Trophoblast cell (in vitro differentiated cells and primary cell): ENCODE data around the gene ID3.
A peak's percentile ranks its signal among the peaks of the same experiment; 100 is the strongest.

Experiments used
- DNase-seq, 2 donors: peaks; one replicate each; pipeline ENCODE4 v3.0.0-alpha.2; 2016
- H2AFZ ChIP-seq: 2 replicates; pipeline ENCODE4 v1.6.1; 2013; ENCODE audit warnings: low read length, moderate library complexity, mild to moderate bottlenecking; ENCODE audit not compliant: insufficient read depth, poor library complexity
- H2AK5ac ChIP-seq: 2 replicates; pipeline ENCODE4 v1.6.1; 2013; ENCODE audit warnings: mild to moderate bottlenecking, low read length
- H2BK120ac ChIP-seq: 2 replicates; pipeline ENCODE4 v1.6.1; 2013; ENCODE audit warnings: low read length, mild to moderate bottlenecking, moderate library complexity; ENCODE audit not compliant: insufficient read depth, poor library complexity
- H2BK12ac ChIP-seq: 2 replicates; pipeline ENCODE4 v1.6.1; 2013; ENCODE audit warnings: mild to moderate bottlenecking, low read length, moderate library complexity
- H2BK5ac ChIP-seq: 2 replicates; pipeline ENCODE4 v1.6.1; 2013; ENCODE audit warnings: low read length, low read depth, moderate library complexity, mild to moderate bottlenecking; ENCODE audit not compliant: poor library complexity
- H3K14ac ChIP-seq: 2 replicates; pipeline ENCODE4 v1.6.1; 2013; ENCODE audit warnings: mild to moderate bottlenecking, low read length
- H3K18ac ChIP-seq: 2 replicates; pipeline ENCODE4 v1.6.1; 2013; ENCODE audit warnings: mild to moderate bottlenecking, low read length
- H3K23ac ChIP-seq: 2 replicates; pipeline ENCODE4 v1.6.1; 2013; ENCODE audit warnings: low read length
- H3K27ac ChIP-seq: 2 replicates; pipeline ENCODE4 v1.5.1; 2013; ENCODE audit warnings: low read depth, mild to moderate bottlenecking, inconsistent platforms, low read length, moderate library complexity
- H3K27me3 ChIP-seq: 2 replicates; pipeline ENCODE4 v1.6.1; 2013; ENCODE audit warnings: inconsistent platforms, mild to moderate bottlenecking, low read length, moderate library complexity; ENCODE audit not compliant: insufficient read depth
- H3K36me3 ChIP-seq, 2 experiments: 1 replicate in 1 of 2; 2 replicates in 1 of 2; pipeline ENCODE4 v1.6.1; 2013; ENCODE audit warnings: low read length in 2 of 2, mild to moderate bottlenecking in 2 of 2, moderate library complexity in 1 of 2; ENCODE audit not compliant: insufficient read depth in 2 of 2, control insufficient read depth in 1 of 2
- H3K4ac ChIP-seq: 2 replicates; pipeline ENCODE4 v1.6.1; 2013; ENCODE audit warnings: low read depth, mild to moderate bottlenecking, low read length, moderate library complexity
- H3K4me1 ChIP-seq, 2 experiments: 1 replicate in 1 of 2; 2 replicates in 1 of 2; pipeline ENCODE4 v1.6.1; 2013; ENCODE audit warnings: low read length in 2 of 2, mild to moderate bottlenecking in 2 of 2, moderate library complexity in 1 of 2; ENCODE audit not compliant: insufficient read depth in 2 of 2, control insufficient read depth in 1 of 2
- H3K4me2 ChIP-seq: 2 replicates; pipeline ENCODE4 v1.6.1; 2013; ENCODE audit warnings: inconsistent platforms, mild to moderate bottlenecking, low read length, moderate library complexity
- H3K4me3 ChIP-seq: 2 replicates; pipeline ENCODE4 v1.5.1; 2013; ENCODE audit warnings: mild to moderate bottlenecking, low read depth, low read length, inconsistent platforms
- H3K79me1 ChIP-seq: one replicate; pipeline ENCODE4 v1.6.1; 2013; ENCODE audit warnings: low read length
- H3K79me2 ChIP-seq: 2 replicates; pipeline ENCODE4 v1.6.1; 2013; ENCODE audit warnings: low read length, mild to moderate bottlenecking; ENCODE audit not compliant: control insufficient read depth, insufficient read depth, poor library complexity
- H3K9ac ChIP-seq: 2 replicates; pipeline ENCODE4 v1.6.1; 2013; ENCODE audit warnings: mild to moderate bottlenecking, low read length
- H3K9me3 ChIP-seq: 2 replicates; pipeline ENCODE4 v1.6.1; 2013; ENCODE audit warnings: low read depth, mild to moderate bottlenecking, control low read depth, inconsistent platforms, low read length; ENCODE audit not compliant: insufficient read depth
- H4K12ac ChIP-seq: 2 replicates; pipeline ENCODE4 v1.6.1; 2013; ENCODE audit warnings: low read depth, mild to moderate bottlenecking, low read length, moderate library complexity
- H4K8ac ChIP-seq: 2 replicates; pipeline ENCODE4 v1.6.1; 2013; ENCODE audit warnings: low read depth, mild to moderate bottlenecking, low read length, moderate library complexity
- H4K91ac ChIP-seq: one replicate; pipeline ENCODE4 v1.6.1; 2013; ENCODE audit warnings: low read depth, mild to moderate bottlenecking, low read length, moderate library complexity
- WGBS: extraction: QIAGEN DNeasy Blood & Tissue Kit; methylation state at CpG from one replicate; pipeline ENCODE4 v1.1.7; 2013; ENCODE audit warnings: missing lambda C conversion rate; ENCODE audit not compliant: insufficient read length, insufficient coverage; ENCODE audit errors: extremely low coverage; 5-methylcytosine and 5-hydroxymethylcytosine counted together

Gene ID3

DNA sequence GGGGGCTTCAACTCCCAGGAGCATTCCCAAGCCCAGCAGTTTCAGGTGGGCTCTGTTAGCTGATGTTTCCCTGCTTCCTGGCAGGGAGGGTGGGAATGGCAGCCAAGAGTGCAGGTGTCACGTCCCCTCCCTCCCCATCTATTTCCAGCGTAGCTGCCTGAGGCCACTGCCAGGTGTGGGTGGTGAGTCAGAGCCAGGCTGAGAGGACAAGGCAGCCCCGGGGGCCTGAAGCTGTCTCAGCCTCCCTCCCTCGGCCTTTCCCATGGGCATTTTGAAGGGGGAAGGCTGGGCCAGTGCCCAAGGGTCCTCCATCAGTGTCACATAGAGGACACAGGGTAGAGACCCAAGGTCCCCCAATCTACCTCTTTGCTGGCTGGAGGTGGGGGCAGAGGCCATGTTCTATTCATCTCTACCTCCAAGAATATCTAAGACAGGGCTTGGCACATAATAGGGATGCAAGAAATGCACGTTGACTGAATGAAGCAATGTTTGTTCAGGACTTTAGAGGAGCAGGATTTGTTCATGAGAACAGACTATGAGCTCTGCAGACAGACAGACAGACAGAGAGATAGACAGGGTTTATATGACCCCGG is 34.4 kb upstream of the ID3 start:
- peak overlapping the region; percentile 81 for H4K91ac ChIP-seq
- no peaks in the 10 kb centered on the region for H3K36me3 ChIP-seq
- no CpG with 5 or more reads among the region's 6 CpGs for WGBS

DNA sequence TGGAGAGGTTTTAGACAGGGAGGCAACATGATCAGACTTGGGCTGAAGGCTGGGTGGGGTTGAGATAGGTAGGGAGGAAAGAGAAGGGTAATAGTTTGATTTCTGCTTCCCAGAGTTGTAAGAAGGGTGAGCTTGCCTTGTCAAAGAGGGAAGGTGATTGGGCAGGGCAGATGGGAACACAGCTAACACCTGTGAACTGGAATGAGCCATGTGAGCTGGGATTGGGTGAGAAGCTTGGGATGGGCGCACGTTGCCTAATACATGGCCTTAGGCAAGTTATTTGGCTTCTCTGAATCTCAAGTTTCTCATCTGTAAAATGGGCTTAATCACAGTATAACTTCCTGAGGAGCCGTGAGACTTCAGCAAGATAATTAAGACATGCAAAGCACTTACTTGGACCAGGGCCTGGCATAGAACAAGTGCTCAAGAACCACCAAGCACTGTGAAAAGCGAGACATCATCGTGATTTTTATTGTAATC is 33.8 kb upstream of the ID3 start:
- Histone ChIP-seq H4K8ac (peak overlapping the region; percentile 34), H3K9ac (no peak overlapping the region), H2AFZ (no peak overlapping the region), H3K4ac (no peak overlapping the region), H4K91ac (peak overlapping the region; percentile 81), H2BK5ac (peak overlapping the region; percentile 38), H3K4me3 (no peak overlapping the region), H2BK12ac (peak overlapping the region; percentile 84), H2AK5ac (peak overlapping the region; percentile 3), H4K12ac (no peak overlapping the region), H2BK120ac (peak overlapping the region; percentile 71), H3K4me1 (peaks cover 38 to 47% of the 10 kb centered on the region in 2 experiments), H3K23ac (no peak overlapping the region), H3K79me1 (peaks cover 33% of the 10 kb centered on the region), H3K4me2 (no peak overlapping the region), H3K9me3 (no peaks in the 10 kb centered on the region), H3K18ac (peak overlapping the region; percentile 2), H3K36me3 (no peaks in the 10 kb centered on the region), H3K27me3 (no peaks in the 10 kb centered on the region), H3K14ac (peak overlapping the region; percentile 56), H3K27ac (no peak overlapping the region), H3K79me2 (peaks cover 1% of the 10 kb centered on the region)
- peak; percentile 91 to 97 for DNase-seq
- no CpG with 5 or more reads among the region's 5 CpGs for WGBS

More for the DNA sequence above, 34.4 kb upstream of the ID3 start:
- H3K9me3 ChIP-seq: no peaks in the 10 kb centered on the region
- H3K4me1 ChIP-seq: peaks cover 40 to 46% of the 10 kb centered on the region in 2 experiments
- H3K79me1 ChIP-seq: peaks cover 33% of the 10 kb centered on the region
- peak overlapping the region; percentile 4 for H2BK120ac ChIP-seq
- no peak overlapping the region for H3K9ac ChIP-seq
- peak overlapping the region; percentile 38 for H3K18ac ChIP-seq
- peak overlapping the region; percentile 16 for H3K27ac ChIP-seq
- H2AFZ ChIP-seq: no peak overlapping the region
- H3K27me3 ChIP-seq: no peaks in the 10 kb centered on the region
- no peak overlapping the region for H3K4me3 ChIP-seq
- peak overlapping the region; percentile 19 for H2BK12ac ChIP-seq
- H3K4ac ChIP-seq: no peak overlapping the region
- H4K8ac ChIP-seq: no peak overlapping the region
- H3K23ac ChIP-seq: no peak overlapping the region
- H4K12ac ChIP-seq: no peak overlapping the region
- peak overlapping the region; percentile 14 for H3K14ac ChIP-seq
- peak overlapping the region; percentile 66 for H2AK5ac ChIP-seq
- H3K4me2 ChIP-seq: no peak overlapping the region
- H3K79me2 ChIP-seq: peaks cover 1% of the 10 kb centered on the region
- H2BK5ac ChIP-seq: peak overlapping the region; percentile 10
- DNase-seq: peak; percentile 94 to 95

DNA sequence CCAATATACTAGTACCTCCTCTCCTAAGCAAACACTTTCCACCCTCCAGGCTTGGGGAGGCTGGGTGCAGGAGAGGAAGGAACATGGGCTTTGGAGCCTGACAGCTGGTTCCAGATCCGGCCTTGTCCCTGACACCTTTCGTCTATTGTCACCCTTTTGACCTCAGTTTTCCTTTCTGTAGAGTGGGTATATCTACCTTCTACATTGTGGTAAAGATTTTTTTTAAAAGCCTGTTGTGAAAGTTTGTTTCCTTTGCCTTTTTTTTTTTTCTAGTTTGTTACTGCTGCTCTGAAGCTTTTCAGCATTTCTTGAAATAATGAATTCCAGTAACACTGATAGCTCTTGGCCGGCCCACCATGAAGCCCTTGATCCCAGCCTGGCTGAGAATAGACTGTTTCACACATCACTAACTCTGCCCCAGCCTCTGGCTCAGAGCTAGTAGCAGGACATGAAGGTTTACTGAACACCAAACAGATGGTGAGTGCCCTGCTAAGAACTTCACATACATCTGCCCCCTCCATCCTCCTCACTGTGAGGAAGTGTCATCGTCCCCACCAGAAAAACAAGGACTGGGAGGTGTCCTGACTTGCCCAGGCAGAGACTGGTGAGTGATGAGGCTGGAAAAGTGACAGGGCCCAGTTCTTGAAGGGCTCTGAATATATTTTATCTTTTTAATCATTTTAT is 33.0 kb upstream of the ID3 start:
- peak overlapping the region; percentile 56 for H2AK5ac ChIP-seq
- peak in 1 of 2 donors; percentile 18 for DNase-seq
- no peaks in the 10 kb centered on the region for H3K27me3 ChIP-seq
- no peaks in the 10 kb centered on the region for H3K9me3 ChIP-seq
- H3K36me3 ChIP-seq: no peaks in the 10 kb centered on the region
- WGBS: no CpG with 5 or more reads among the region's 4 CpGs
- peaks cover 1% of the 10 kb centered on the region for H3K79me2 ChIP-seq
- H4K12ac ChIP-seq: no peak overlapping the region
- H2AFZ ChIP-seq: no peak overlapping the region
- H4K91ac ChIP-seq: peak overlapping the region; percentile 81
- no peak overlapping the region for H3K4me3 ChIP-seq
- H3K14ac ChIP-seq: peak overlapping the region; percentile 69
- H3K27ac ChIP-seq: no peak overlapping the region
- H3K23ac ChIP-seq: no peak overlapping the region
- H2BK5ac ChIP-seq: peak overlapping the region; percentile 45
- H2BK120ac ChIP-seq: peak overlapping the region; percentile 80
- H3K4ac ChIP-seq: no peak overlapping the region
- peak overlapping the region; percentile 52 for H4K8ac ChIP-seq
- H3K4me2 ChIP-seq: no peak overlapping the region
- H3K9ac ChIP-seq: no peak overlapping the region
- H2BK12ac ChIP-seq: peak overlapping the region; percentile 88
- H3K4me1 ChIP-seq: peaks cover 32 to 39% of the 10 kb centered on the region in 2 experiments
- peak overlapping the region; percentile 67 for H3K18ac ChIP-seq
- H3K79me1 ChIP-seq: peaks cover 30% of the 10 kb centered on the region

DNA sequence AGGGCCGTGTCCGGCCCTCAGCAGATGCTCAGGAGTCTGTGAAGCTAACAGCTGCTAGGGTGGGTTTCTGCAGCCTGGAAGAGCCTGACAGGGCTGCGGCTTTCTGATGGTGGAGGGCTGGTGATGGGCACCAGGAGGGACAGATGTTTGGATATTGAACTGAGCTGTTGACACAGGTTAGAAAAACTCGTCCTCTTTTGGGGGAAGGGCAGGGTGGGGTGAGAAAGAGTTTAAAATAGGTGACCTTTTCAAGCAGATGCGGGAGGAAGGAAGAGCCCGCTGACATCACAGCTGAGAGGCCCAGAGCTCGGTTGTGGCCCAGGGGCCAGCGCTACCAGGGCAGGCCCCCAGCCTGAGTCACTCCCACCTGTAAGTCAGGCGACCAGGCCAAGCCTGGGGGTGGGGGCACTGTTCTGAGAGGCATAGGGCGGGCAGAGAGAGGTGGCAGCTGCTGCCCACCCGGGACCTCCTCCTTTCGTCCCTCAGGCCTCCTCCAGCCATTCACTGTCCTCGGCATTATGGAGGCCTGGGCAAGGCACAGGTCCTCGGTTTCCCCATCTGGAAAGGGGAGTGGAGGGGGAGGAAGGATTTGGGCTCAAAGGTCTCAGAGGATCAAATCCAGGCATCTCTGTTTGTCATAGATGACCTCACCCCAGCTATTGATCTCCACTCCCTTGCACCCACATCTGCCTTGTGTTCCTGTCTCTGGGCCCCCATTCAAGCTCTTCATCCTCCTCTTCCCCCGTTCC is 32.3 kb upstream of the ID3 start:
- no peak overlapping the region for H3K9ac ChIP-seq
- H2AFZ ChIP-seq: peak overlapping the region; percentile 31
- DNase-seq: peak; percentile 71 to 81
- H2BK5ac ChIP-seq: peak overlapping the region; percentile 45
- no CpG with 5 or more reads among the region's 15 CpGs for WGBS
- no peak overlapping the region for H3K27ac ChIP-seq
- peak overlapping the region; percentile 53 for H3K4ac ChIP-seq
- H3K4me2 ChIP-seq: no peak overlapping the region
- peak overlapping the region; percentile 93 for H2AK5ac ChIP-seq
- H4K8ac ChIP-seq: peak overlapping the region; percentile 34
- H3K4me1 ChIP-seq: peaks cover 29 to 35% of the 10 kb centered on the region in 2 experiments
- peak overlapping the region; percentile 81 for H4K91ac ChIP-seq
- H3K4me3 ChIP-seq: no peak overlapping the region
- H3K79me1 ChIP-seq: peaks cover 26% of the 10 kb centered on the region
- no peak overlapping the region for H4K12ac ChIP-seq
- H3K79me2 ChIP-seq: peaks cover 1% of the 10 kb centered on the region
- peak overlapping the region; percentile 80 for H2BK120ac ChIP-seq
- H3K14ac ChIP-seq: peak overlapping the region; percentile 69
- H3K36me3 ChIP-seq: no peaks in the 10 kb centered on the region
- H3K9me3 ChIP-seq: no peaks in the 10 kb centered on the region
- peak overlapping the region; percentile 88 for H2BK12ac ChIP-seq
- H3K18ac ChIP-seq: peak overlapping the region; percentile 67
- H3K27me3 ChIP-seq: no peaks in the 10 kb centered on the region
- no peak overlapping the region for H3K23ac ChIP-seq
